ENCODE results near the gene C1QL1.

DNA sequence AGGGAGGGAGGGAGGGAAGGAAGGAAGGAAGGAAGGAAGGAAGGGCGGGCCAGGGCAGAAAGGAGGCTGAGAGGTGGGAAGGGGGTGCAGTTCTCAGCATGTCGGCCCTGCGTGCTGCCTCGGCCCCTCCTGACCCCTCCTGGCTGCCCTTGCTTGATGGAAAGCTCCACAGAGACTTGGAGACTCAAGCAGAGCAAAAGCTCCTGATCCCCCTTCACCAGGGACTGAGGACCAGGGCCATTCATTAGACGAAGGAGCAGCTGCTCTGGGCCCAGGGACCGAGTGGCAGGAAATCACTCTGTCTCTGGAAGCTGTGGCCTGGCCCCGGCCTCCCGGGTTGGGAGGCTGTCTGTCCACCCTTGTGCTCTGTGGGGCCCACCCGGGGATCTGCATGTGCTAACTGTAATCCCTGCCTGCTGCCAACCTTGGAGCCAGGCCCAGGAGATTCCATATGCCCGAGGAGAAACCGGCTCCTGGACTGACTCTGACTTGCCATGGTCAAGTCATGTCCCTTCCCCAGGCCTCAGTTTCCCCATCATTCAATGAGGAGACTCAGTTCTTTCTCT is 27.4 kb upstream of the C1QL1 start:
- TF ChIP-seq CTCF (IDR thresholded peaks at IDR 0.05) = no peak
- no peak for TF ChIP-seq POLR2A (IDR thresholded peaks at IDR 0.05)
- no peak for TF ChIP-seq EP300 (IDR thresholded peaks at IDR 0.05)
